OCI-LY7 (cell line): Measurements from ENCODE around the gene ZNF407. TPM values are rescaled to one million over a fixed set of nuclear protein-coding genes. Genes with fewer than 3 reads are reported as not detected.
A peak's percentile ranks its signal among the peaks of the same experiment; 100 is the strongest.

Experiments
- BruUV-seq: library from RNA; stranded (reverse); fragments of 400-500 nt; replicated peaks from 2 replicates; lab custom pipeline; 2021; lab: Mats Ljungman, UMichigan
- CTCF ChIA-PET: fragments of 300-600 bp; sonication (Branson Sonifier 250); formaldehyde crosslinking; loops from one replicate; lab custom pipeline; 2022; ENCODE audit warnings: antibody characterized with exemption; ENCODE audit not compliant: unreplicated experiment; lab: Charles Lee
- POLR2A ChIA-PET: fragments of 300-600 bp; sonication (Branson Sonifier 250); formaldehyde crosslinking; loops from one replicate; lab custom pipeline; 2022; ENCODE audit warnings: antibody characterized with exemption; lab: Charles Lee
- DNase-seq: peaks from one replicate; pipeline ENCODE4 v3.0.0-alpha.2; 2015; ENCODE audit warnings: low spot score
- H2AFZ ChIP-seq: fragments of 200-600 bp; sonication (generic), shearing (Covaris generic); 2 replicates; pipeline ENCODE4 v1.6.1; 2014; ENCODE audit warnings: mild to moderate bottlenecking, antibody characterized with exemption, low read length, moderate library complexity
- H3K27ac ChIP-seq: fragments of 200-600 bp; sonication (generic); 2 replicates; pipeline ENCODE4 v1.5.1; 2014; ENCODE audit warnings: mixed run types, low read depth, mild to moderate bottlenecking, moderate library complexity, low read length, inconsistent platforms; ENCODE audit not compliant: poor library complexity, severe bottlenecking
- H3K36me3 ChIP-seq: fragments of 200-600 bp; sonication (generic); 2 replicates; pipeline ENCODE4 v1.6.1; 2014; ENCODE audit warnings: mild to moderate bottlenecking, antibody characterized with exemption, low read length, moderate library complexity, mixed read lengths; ENCODE audit not compliant: insufficient read depth
- H3K4me1 ChIP-seq: fragments of 200-600 bp; sonication (generic); 2 replicates; pipeline ENCODE4 v1.5.1; 2014; ENCODE audit warnings: mild to moderate bottlenecking, low read length; ENCODE audit not compliant: insufficient read depth, poor library complexity, severe bottlenecking
- H3K4me2 ChIP-seq: fragments of 200-600 bp; sonication (generic); 2 replicates; pipeline ENCODE4 v1.6.1; 2014; ENCODE audit warnings: mild to moderate bottlenecking, low read length
- H3K4me3 ChIP-seq: fragments of 200-600 bp; sonication (generic); 2 replicates; pipeline ENCODE4 v1.5.1; 2014; ENCODE audit warnings: mild to moderate bottlenecking, low read depth, low read length; ENCODE audit not compliant: poor library complexity, severe bottlenecking
- H3K79me2 ChIP-seq: fragments of 200-600 bp; sonication (generic); 2 replicates; pipeline ENCODE4 v1.6.1; 2016; ENCODE audit warnings: low read depth, mild to moderate bottlenecking, low read length, moderate library complexity, mixed read lengths; ENCODE audit not compliant: insufficient read depth
- H3K9me2 ChIP-seq: fragments of 200-600 bp; sonication (generic); 2 replicates; pipeline ENCODE4 v1.6.1; 2016; ENCODE audit warnings: mild to moderate bottlenecking, low read length, mixed read lengths; ENCODE audit not compliant: insufficient read depth
- H3K9me3 ChIP-seq: fragments of 200-600 bp; sonication (generic); 2 replicates; pipeline ENCODE4 v1.6.1; 2014; ENCODE audit warnings: mild to moderate bottlenecking, mixed run types, low read length, mixed read lengths
- H4K20me1 ChIP-seq: fragments of 200-600 bp; sonication (generic); 2 replicates; pipeline ENCODE4 v1.6.1; 2014; ENCODE audit warnings: mild to moderate bottlenecking, antibody characterized with exemption, low read length, moderate library complexity, mixed read lengths; ENCODE audit not compliant: insufficient read depth
- CTCF ChIP-seq: fragments of 200-600 bp; sonication (generic); conservative IDR thresholded peaks from 2 replicates; pipeline ENCODE4 v1.5.1; 2014; ENCODE audit warnings: mild to moderate bottlenecking, antibody characterized with exemption, low read length, moderate library complexity, mixed read lengths
- EZH2phosphoT487 ChIP-seq: fragments of 200-600 bp; sonication (generic); IDR thresholded peaks from 2 replicates; pipeline ENCODE4 v1.6.1; 2018; ENCODE audit warnings: low read depth, borderline replicate concordance, mild to moderate bottlenecking, mixed run types, antibody characterized with exemption, low read length, moderate library complexity, mixed read lengths
- intact Hi-C: fragments of 100-400 bp; cut with micrococcal nuclease; formaldehyde crosslinking; loops from one replicate; pipeline ENCODE4 v1.10.0; 2022; ENCODE audit not compliant: unreplicated experiment
- total RNA-seq, 2 experiments: library from RNA; depleted of rRNA in 1 of 2; stranded (reverse); fragments of >200 nt in 1 of 2; shearing (Covaris generic) in 1 of 2; gene quantifications; 2 replicates each; pipeline ENCODE4 v1.2.3, GENCODE V29; 2014 to 2022

The ZNF407 gene
- total RNA-seq, 2 experiments from 2014 or later: 8.9 to 11.9 TPM

- Histone ChIP-seq H3K9me3 (no peaks in the 10 kb centered on the region), H3K36me3 (no peaks in the 10 kb centered on the region), H3K79me2 (no peaks in the 10 kb centered on the region), H3K4me1 (peaks cover 35% of the 10 kb centered on the region), H4K20me1 (no peaks in the 10 kb centered on the region), H3K27ac (no peak overlapping the region), H3K9me2 (no peaks in the 10 kb centered on the region), H3K4me2 (peak overlapping the region; percentile 56), H3K4me3 (peak overlapping the region; percentile 19), H2AFZ (peak overlapping the region; percentile 9; the same call in 1 of the 2 replicates)
- TF ChIP-seq CTCF: no peak
- no peak for TF ChIP-seq EZH2phosphoT487
- ChIA-PET POLR2A (interaction anchor here (0.8 kb wide), 1 partner anchor 8 kb away, joined by 3 read pairs; no protein-coding TSS in a partner anchor), CTCF (no interaction called here)
- BruUV-seq: no TSS peak
- peak; percentile 20 for DNase-seq
- intact Hi-C loops: no loop called here
These were observed 207.0 kb downstream of the ZNF407 start for GRCh38 chr18:74804677-74805076.

GRCh38 chr18:74806073-74806472 is 208.4 kb downstream of the ZNF407 start:
- BruUV-seq: no TSS peak
- Histone ChIP-seq H3K27ac (peak overlapping the region; percentile 62), H3K4me2 (peak overlapping the region; percentile 67), H2AFZ (no peak overlapping the region), H3K9me2 (no peaks in the 10 kb centered on the region), H3K9me3 (no peaks in the 10 kb centered on the region), H3K4me3 (no peak overlapping the region), H4K20me1 (no peaks in the 10 kb centered on the region), H3K4me1 (peaks cover 35% of the 10 kb centered on the region), H3K36me3 (no peaks in the 10 kb centered on the region), H3K79me2 (no peaks in the 10 kb centered on the region)
- ChIA-PET POLR2A (interaction anchor here (1.5 kb wide), 1 partner anchor 10 kb away, joined by 5 read pairs; no protein-coding TSS in a partner anchor), CTCF (no interaction called here)
- no peak for DNase-seq
- intact Hi-C loops: no loop called here
- TF ChIP-seq EZH2phosphoT487: no peak
- TF ChIP-seq CTCF: no peak

GRCh38 chr18:74806700-74807416 is 209.2 kb downstream of the ZNF407 start:
- TF ChIP-seq EZH2phosphoT487 (no peak), CTCF (no peak)
- Histone ChIP-seq H3K79me2 (no peaks in the 10 kb centered on the region), H2AFZ (peak overlapping the region; percentile 74; the same call in 1 of the 2 replicates), H3K27ac (peak overlapping the region; percentile 62), H3K4me2 (peak overlapping the region; percentile 67), H3K9me3 (no peaks in the 10 kb centered on the region), H3K4me1 (peaks cover 35% of the 10 kb centered on the region), H3K9me2 (no peaks in the 10 kb centered on the region), H4K20me1 (no peaks in the 10 kb centered on the region), H3K4me3 (peak overlapping the region; percentile 44), H3K36me3 (no peaks in the 10 kb centered on the region)
- POLR2A ChIA-PET: interaction anchor here (1.5 kb wide), 1 partner anchor 11 kb away, joined by 5 read pairs; no protein-coding TSS in a partner anchor
- CTCF ChIA-PET: no interaction called here
- intact Hi-C loops: no loop called here
- BruUV-seq: no TSS peak
- DNase-seq: peak; percentile 64
